Lower lobe of right lung (tissue), 2 donors: ENCODE results near the gene SDC1. TPM values are rescaled to one million over a fixed set of nuclear protein-coding genes. Genes with fewer than 3 reads are reported as not detected.

ENCODE experiments used
- ATAC-seq, 2 donors: fragments of 200-7000 bp; cut with Tn5 transposase; one replicate each; pipeline ENCODE4 v1.9.1; 2020 to 2022; ENCODE audit warnings: mild to moderate bottlenecking in 2 of 2, moderate library complexity in 2 of 2
- DNase-seq: peaks from one replicate; pipeline ENCODE4 v3.0.0-alpha.2; 2020
- H3K27ac ChIP-seq: fragments of 200-600 bp; one replicate; pipeline ENCODE4 v1.8.0; 2022
- H3K27me3 ChIP-seq: fragments of 200-600 bp; one replicate; pipeline ENCODE4 v1.8.0; 2022; ENCODE audit warnings: low read depth
- H3K36me3 ChIP-seq: fragments of 200-600 bp; one replicate; pipeline ENCODE4 v1.8.0; 2022; ENCODE audit warnings: mild to moderate bottlenecking
- H3K4me1 ChIP-seq: fragments of 200-600 bp; one replicate; pipeline ENCODE4 v1.8.0; 2022
- H3K4me3 ChIP-seq: fragments of 200-600 bp; one replicate; pipeline ENCODE4 v1.8.0; 2022; ENCODE audit warnings: mild to moderate bottlenecking
- H3K9me3 ChIP-seq: fragments of 200-600 bp; one replicate; pipeline ENCODE4 v1.8.0; 2022
- CTCF ChIP-seq: fragments of 200-600 bp; IDR thresholded peaks from one replicate; pipeline ENCODE4 v1.8.0; 2022; ENCODE audit warnings: antibody characterized with exemption, mild to moderate bottlenecking
- intact Hi-C: fragments of 100-400 bp; cut with DNase I; formaldehyde crosslinking; loops from one replicate; pipeline ENCODE4 v1.11.0; 2022
- total RNA-seq: library from RNA; stranded (reverse); fragmentation: NEBNext Ultra II Directional; extraction: Animal tissue kit (Norgen Biotek cat#: 25700); gene quantifications from one replicate; pipeline ENCODE4 v1.2.1, GENCODE V29; 2021
- donor health status: DM: no; HTN: yes; CAD: no; lungs with severe emphysema.

SDC1 gene
- total RNA-seq, 1 donor from 2014 or later: 90.0 TPM

DNA sequence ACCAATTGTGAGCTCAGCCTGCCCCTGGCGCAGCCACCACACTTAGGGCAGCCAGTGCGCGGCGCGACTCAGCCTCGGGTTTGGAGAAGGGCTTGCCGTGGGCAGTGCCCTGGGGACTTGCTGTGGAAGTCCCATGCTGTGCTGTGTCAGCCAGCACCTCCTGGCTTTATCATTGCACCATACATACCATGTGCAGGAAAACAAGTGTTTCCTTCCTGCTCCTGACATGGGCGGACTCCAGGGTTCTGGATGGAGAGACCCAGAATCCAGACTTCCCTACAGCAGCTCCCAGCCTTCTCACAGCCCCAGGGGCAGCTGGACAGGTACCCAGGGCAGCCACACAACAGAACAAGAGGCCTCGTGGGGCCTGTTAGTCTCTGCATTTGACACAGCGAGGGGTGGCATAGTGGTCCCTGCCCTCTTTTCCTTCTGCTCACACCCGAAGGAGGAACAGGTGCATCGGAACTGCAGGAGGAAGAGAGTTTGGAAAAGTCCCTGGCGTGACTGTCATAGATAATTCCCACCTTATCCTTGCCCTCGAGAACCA, 54.2 kb downstream of the SDC1 start:
- ATAC-seq (no peak), DNase-seq (no peak)
- intact Hi-C loops: no loop called here
- Histone ChIP-seq H3K27ac (no peak overlapping the region), H3K36me3 (no peaks in the 10 kb centered on the region), H3K4me1 (peaks cover 16% of the 10 kb centered on the region), H3K27me3 (no peaks in the 10 kb centered on the region), H3K4me3 (no peak overlapping the region), H3K9me3 (no peaks in the 10 kb centered on the region)
- TF ChIP-seq CTCF: no peak

DNA sequence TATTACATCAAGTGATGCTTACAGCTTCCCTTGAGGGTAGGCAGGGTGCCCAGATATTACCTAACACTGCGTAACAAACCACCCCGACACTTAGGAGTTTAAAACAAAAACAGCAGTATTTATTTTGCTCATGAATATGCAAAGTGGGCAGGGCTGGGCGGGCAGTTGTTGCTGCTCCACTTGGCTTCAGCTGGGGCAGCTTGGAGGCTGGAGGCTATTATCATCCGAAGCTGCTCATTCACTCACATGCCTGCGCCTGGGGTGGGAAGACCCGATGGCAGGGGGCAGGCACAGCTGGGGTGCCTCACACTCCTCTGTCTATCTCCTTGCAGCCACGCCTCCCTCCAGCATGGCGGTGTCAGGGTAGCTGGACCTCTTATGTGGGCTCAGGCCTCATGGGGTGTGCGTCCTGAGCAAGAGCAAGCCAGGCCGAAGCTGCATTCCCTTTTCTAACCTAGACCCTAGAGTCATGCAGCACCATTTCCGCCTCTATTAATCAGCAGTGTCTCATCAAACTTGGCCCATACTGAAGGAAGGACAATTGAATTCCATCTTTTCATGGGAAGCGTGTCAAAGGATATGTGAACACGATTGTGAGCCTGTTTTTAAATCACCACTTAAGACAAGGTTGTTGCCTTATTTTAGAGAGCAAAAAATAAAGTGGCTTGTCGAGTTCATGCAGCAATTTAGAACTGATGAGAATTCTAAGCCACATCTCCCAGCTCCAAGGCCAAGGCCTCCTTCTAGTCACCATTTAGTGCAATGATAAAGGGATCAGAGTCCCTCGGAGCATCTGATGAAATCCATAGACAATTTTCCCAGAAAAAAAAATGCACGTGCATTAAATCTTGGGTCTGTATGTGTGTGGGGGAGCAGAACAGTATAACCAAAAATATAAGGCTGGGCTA, 54.9 kb downstream of the SDC1 start:
- peaks cover 16% of the 10 kb centered on the region for H3K4me1 ChIP-seq
- H3K27ac ChIP-seq: no peak overlapping the region
- no peak overlapping the region for H3K4me3 ChIP-seq
- DNase-seq (peak; percentile 55), ATAC-seq (peak; percentile 3 to 16)
- intact Hi-C loops: no loop called here
- no peak for TF ChIP-seq CTCF
- no peaks in the 10 kb centered on the region for H3K27me3 ChIP-seq
- H3K36me3 ChIP-seq: no peaks in the 10 kb centered on the region
- no peaks in the 10 kb centered on the region for H3K9me3 ChIP-seq

DNA sequence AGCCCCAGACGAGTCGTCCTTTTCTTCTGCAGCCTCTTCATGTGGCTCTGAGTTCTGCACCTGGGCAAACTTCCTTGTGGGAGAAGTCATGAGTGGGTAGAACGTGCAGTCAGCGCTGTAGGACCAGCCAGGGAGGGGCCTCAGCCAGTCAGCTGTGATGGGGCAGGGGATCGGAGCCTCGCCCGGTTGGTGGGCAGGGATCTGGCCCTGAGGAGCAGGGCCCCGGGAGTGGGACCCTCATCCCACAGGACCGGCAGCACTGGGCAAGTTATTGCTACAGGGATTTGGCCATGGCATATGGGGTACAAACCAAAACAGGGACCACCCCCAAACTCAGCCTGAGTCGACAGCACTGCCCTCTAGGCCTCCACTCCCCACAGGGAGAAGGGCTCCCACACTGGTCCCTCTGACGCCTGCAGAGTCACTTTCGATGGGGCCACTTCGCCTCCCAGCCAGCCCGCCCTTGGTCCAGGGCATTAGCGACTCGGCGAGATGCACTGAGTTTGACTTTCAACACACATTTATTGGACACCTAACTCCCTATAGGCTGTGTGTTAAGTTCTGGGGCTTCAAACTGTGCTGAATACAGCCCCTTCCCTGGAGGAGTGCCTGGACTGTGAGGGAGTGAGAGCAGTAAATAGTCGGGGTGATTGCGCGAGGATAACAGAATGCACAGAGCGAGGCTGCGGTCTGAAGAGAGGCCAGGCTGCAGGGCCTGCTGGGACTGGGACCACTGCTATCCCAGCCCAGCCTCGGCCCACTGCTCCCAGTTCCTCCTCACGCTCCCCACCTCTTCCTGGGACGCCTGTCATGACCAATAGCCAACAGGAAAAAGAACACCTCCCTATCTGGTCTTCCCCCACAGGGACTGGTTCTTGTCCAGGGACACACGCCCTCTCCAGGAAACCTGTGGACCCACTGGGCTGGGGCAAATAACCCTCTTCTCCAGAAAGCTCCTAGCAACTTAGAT, 55.9 kb downstream of the SDC1 start:
- TF ChIP-seq CTCF: no peak
- H3K27me3 ChIP-seq: no peaks in the 10 kb centered on the region
- no peaks in the 10 kb centered on the region for H3K9me3 ChIP-seq
- no peak overlapping the region for H3K4me3 ChIP-seq
- no peak for DNase-seq
- intact Hi-C loops: no loop called here
- H3K36me3 ChIP-seq: no peaks in the 10 kb centered on the region
- no peak overlapping the region for H3K27ac ChIP-seq
- ATAC-seq: no peak
- peaks cover 16% of the 10 kb centered on the region for H3K4me1 ChIP-seq

DNA sequence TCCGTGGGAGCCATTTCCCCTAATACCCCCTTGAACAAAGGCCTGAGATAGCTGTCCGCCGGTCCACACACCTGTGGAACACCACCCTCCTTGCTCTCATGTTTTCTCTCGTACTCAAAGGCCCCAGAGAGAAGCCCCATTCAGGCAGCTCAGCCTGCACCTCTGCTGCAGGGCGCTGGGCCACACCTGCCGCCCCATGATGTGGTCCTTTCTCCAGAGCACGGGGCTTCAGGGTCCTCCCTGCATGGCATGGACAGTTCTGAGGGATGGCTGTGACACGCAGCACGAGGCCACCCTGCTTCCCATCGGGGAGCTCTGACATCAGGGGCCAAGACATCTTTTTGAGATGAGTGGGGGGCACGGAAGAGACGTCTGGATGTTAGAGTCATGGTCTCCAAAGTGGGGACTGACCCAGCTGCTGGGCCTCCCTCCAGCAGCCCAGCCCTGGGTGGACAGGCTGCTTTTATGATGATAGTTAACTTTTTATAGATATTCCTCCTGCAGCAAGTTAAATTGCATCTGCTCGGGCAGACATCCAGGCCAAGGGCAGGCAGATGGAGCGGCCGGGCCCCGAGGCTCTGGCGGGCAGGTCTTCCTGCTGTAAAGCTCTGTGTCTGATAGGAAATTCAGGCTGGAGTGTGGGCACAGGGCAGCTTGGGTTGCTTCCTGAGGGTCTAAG, 56.7 kb downstream of the SDC1 start:
- no peak for TF ChIP-seq CTCF
- H3K4me3 ChIP-seq: no peak overlapping the region
- H3K4me1 ChIP-seq: peaks cover 14% of the 10 kb centered on the region
- ATAC-seq (no peak), DNase-seq (no peak)
- no peaks in the 10 kb centered on the region for H3K36me3 ChIP-seq
- no peak overlapping the region for H3K27ac ChIP-seq
- no peaks in the 10 kb centered on the region for H3K9me3 ChIP-seq
- intact Hi-C loops: no loop called here
- H3K27me3 ChIP-seq: no peaks in the 10 kb centered on the region

DNA sequence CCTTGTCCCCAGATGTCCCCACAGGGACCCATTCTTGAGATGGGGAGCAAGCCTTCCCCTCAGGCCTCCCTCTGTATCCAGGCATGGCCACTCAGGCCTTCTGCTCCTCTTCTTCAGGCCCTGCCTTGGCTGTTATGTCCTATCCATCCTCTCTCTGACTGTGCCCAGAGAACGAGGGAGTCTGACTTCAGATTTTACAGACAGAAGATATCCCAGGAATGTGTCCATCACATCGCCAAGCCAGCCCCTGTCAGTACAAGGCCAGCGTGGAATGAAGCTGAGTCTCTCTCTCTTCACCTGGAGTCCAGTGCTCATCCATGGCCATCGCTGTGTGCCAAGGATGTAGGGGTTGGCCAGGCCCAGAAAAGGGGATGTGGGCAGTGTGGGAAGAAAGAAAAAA, 57.6 kb downstream of the SDC1 start:
- Histone ChIP-seq H3K27ac (no peak overlapping the region), H3K4me3 (no peak overlapping the region), H3K36me3 (no peaks in the 10 kb centered on the region), H3K9me3 (no peaks in the 10 kb centered on the region), H3K27me3 (no peaks in the 10 kb centered on the region), H3K4me1 (peaks cover 7% of the 10 kb centered on the region)
- TF ChIP-seq CTCF: no peak
- intact Hi-C loops: no loop called here
- ATAC-seq: no peak
- DNase-seq: no peak
